ENCODE data around the gene PDGFA.
"Not testable (repeated sequence)": the region's sequence is repeated elsewhere in the genome, so short reads cannot be mapped to it uniquely, and the experiment has no call there.

The PDGFA gene

DNA sequence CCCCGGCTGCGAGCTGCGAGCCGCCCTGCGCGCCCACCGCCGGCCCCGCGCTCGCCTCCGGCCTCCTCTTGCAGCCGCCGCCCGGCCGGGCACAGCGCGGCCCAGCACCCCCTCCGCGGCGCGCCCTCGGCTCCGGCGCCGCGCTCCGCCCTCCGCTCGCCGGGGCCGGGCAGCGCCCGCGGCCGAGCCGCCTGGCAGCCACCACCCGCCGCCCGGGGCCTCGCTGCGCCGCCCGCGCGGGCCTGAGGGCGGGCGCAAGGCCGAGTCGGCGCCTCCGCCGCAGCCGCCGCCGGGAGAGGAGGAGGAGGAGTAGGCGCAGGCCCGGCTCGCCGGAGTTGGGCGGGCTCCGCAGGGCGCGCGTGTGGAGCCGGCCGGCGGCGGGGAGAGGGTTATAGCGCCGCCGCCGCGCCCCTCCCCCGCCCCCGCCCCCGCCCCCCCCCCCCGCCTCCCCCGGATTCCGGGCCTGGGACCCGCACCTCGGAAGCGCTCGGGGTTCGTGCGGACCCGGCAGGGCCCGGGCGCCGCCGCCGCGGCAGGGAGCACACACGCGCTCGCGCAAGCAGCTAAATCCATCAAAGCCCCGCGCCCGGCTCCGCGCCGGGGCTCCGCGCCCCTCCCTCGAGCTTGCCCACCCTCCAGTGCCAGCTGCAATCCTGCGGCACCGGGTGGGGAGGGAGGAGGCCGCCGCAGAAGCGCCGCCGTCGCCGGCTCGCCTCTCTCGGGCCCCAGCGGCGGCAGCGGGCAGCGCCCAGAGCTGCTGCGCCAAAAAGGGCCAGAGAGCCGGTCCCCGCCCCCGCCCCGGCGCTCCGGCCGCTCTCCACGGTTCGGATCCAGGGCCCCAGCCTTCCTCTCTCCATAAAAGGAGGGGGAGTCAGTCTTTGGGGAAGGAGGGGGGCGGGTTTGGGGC lies at the start of gene PDGFA:
Gene PDGFA (minus strand): TSS at position 363 of the 907 bp plus-strand sequence. CDS start 845 bp downstream, outside the sequence.
- no peak for DNase-seq

DNA sequence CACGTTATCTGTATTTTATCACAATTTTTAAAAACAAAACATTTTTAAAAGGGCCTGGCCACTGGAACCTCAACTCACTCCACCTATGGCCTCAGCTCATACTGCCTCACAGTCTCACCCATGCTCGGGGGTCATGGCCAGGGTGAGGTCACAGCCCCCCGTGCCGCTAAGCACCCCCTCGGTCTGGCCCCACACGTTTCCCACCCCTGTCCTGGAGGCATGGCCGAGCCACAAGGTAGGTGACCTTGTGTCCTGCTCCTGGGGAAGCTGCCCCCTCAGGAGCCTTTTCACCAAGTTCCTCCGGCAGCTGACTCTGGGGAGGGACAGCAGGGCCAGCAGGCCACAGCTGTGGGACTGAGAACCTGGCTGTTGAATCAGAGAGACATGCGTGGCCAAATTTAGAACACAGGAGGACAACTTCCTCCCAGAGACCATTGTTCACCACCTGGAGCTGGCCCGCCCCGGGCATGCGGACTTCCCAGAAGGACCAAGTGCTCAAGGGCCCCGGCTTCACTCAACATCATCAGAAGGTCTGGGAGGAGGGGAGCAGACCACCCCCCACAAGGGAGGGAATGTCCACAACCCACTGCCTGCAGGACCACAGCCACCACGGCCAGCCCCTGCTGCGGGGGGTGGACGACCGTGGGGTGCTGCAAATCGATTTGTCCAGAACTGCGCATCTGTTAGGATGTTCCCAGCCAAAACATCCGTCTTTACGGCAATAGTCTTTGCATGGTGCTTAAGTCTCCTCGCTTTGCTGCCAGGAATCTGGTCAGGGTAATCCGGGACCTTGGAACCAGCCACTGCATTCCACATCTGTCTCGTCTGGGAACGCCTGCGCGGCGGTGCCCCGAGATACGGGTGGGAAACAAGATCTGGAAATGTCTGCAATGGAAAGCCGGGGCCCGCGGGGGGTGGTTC lies 48.6 kb upstream of the PDGFA start:
- no peak for DNase-seq

DNA sequence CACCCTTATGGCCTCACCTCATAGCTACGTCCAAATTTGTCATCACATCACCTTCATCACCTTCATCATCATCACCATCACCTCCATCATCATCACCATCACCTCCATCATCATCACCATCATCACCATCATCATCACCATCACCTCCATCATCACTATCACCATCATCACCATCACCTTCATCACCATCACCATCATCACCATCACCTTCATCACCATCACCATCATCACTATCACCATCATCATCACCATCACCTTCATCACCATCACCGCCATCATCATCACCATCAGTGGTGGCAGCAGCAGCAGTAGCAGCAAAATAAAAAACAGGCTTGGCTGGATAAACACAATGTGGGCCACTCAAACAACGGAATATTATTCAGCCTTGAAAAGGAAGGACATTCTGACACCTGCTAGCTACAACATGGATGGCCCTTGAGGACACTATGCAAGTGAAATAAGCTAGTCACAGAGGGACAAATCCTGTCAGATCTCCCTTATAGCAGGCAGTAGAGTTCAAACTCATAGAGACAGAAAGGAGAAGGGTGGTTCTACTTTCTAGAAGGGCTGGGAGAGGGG lies 47.7 kb upstream of the PDGFA start:
- DNase-seq, result no peak

DNA sequence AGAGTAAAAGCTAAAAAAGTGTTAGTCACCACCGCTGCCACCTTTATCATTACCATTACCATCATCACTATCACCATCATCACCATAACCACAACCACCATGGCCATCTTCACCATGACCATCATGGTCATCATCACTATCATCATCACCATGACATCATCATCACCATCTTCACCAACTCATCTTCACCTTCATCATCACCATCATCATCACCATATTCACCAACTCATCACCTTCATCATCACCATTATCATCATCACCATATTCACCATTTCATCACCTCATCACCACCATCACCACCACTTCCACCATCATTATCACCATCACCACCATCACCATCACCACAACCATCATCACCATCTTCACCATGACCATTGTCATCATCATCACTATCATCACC lies 46.5 kb upstream of the PDGFA start:
- DNase-seq, result no peak

DNA sequence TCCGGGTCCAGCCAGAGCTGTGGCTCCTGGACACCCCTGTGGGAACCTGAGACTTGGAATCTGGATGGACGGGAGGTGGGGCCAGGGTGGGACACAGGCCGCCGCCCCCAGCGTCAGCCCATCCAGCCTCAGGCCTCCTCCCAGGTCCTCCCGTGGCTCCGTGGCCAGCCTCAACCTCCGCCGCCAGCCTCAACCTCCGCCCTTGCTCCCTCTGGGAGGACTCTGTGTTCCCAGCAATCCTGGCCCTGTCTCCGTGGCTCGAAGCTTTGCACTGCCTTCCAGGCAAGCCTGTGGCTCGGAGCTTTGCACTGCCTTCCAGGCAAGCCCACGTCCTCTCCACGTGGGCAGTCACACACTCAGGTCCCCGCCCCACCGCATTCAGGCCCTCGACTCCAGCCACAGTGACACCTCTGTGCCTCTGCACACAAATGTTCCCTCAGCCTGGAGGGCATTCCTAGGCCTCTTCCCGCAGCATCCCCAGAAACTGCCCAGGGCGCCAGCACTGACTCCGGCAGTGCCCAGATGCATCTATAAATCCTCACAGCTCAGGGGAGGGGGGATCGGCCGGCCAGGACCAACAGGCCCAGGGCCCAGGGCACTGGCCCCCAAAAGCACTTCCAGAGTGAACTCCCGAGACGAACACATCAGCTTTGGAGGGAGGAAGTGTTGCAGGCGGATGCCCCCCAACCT lies 44.7 kb upstream of the PDGFA start:
- no peak for DNase-seq

DNA sequence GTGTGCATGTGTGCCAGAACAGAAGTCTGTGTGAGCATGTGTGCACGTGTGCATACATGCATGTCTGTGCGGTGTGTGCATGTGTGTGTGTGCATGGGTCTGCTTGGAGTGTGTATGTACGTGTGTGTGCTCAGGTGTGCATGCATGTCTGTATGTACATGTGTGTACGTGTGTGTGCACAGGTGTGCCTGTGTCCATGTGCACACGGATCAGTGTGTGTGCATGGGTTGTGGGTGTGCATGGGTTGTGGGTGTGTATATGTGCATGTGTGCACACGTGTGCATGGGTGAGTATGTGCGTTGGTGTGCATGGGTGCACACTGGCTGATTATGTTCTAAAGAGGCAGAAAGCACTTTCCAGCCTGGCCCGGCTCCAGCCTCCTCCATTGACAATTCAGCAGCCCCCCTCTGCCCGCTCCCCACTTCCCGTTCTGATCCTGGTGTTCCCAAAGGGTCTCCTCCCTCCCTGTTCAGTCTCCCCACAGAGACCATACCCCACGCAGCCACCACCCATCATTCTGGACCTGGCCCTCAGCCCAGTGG lies 44.1 kb upstream of the PDGFA start:
- DNase-seq, result no peak

DNA sequence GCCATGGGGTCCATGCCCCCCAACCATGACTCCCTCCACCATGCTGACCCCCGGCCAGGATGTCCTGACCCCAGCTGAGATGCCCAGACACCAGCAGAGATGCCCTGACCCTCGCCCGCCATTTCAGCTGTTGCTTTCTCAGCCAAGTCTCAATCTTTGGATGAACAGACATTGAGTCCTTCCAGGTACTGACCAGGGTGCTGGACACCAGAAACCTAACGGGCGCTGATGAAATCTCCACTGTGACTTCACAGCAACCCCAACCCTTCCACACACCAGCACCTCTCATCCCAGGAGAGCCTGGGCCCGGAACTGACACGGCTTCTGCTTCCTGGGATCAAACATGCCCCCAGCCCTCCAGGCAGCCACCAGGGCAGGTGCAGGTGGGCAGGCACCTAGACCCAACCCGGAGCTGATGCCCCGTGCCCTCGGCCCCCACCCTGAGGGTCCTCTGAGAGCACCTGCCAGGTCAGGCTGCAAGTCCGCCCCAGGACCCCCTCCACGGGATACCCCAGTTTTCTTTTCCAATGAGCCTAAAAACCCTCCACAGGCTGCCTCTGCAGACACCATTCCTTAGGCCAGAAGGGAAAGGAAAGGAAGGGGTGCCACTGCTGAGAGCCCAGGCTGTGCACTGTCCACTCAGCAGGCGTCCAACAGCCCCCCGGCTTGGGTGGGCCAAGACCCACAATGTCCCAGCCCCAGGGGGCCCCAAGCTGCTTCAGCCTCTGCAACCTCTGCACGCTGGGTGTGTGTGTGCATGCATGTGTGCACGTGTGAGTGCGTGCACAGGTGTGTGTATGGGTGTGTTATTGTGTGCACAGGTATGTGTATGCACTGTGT lies 43.4 kb upstream of the PDGFA start:
- DNase-seq, result no peak

DNA sequence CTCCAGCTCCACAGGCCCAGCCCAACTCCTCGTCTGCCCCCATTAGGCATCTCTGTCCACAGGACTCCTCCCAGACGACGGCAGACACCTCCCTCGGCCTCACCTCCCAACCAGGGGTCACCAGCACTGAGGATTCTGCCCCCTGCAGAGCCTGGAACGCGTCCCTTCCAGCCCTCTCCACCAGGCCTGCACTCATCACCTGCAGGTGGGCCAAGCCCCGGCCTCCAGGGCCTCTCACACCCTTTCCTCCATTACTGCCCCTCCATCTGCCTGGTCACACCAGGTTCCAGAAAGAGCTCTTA lies 42.7 kb upstream of the PDGFA start:
- no peak for DNase-seq

DNA sequence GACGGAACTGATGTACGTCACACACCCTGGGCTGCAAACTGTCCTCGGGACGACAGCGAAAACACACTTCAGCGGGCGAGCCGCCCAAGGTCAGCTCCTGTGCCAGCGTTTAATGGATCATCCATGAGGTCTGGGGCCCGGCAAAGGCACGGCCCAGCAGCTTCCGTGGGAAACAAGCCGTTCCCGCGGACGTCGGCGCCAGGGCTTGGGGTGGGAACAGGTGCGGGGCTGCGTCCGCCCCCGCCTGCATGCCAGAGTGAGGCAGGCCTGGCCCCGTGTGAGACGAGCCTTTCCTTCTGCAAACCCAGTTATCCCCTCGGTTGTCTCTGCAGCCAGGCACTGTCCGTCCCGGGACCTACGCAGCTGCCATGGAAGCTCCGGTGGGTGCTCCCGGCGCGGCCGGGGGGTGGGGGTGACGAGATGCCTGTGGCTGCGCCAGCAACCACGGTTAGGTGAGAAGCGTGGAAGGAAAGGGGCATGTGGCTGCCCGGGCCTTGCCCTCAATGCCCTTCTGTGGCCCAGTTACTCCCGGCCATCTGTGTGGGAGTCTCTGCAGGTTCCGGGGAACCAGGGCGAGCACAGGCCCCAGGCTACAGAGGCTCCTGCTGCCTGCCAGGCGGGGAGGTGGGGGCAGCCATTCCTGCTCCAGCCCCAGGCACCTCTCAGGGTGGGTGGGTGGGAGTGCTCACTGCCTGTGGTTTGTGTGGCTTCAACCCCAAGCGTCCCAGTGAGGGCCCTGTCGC lies 42.2 kb upstream of the PDGFA start:
- no peak for DNase-seq

DNA sequence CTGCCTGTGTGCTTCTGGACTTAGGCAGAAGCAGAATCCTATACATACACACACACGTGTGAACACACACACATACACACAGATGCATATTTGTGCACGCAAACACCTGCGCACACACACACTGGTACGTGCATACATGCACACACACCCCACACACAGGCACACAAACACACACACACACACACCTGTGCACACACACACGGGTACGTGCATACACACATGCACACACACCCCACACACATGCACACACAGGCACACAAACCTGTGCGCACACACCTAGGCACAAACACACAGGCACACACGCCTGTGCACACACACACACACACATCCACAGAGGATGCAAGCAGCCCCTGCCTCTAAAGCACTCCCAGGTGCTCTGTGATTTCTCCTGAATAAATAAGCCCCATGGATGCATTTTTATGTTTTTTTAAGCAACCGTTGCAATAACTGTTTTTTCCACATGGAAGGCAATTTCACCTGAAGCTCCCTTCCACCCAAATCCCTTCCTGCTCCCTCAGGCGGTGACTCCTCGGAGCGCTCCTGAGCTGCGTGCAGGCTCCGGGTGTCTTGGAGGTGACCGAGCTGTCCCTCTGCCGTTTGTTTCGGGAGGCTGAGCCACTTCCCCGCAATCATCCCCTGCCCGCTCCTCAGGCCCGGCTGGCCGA lies 41.5 kb upstream of the PDGFA start:
- no peak for DNase-seq

DNA sequence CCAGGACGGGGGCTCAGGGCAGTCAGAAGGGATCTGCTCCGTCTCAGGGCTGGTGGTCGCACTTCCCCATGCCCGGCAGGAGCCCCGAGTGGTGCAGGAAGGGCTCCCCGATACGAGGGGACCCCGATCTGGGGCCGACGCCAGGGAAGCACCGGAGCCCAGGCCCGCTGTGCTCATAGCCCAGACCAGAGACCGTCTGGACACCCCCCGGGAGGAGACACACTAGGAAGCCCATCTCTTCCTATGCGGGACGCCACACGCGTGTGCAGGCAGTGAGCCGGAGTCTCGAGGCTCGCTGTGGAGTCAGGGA lies 39.7 kb upstream of the PDGFA start:
- DNase-seq, result no peak

DNA sequence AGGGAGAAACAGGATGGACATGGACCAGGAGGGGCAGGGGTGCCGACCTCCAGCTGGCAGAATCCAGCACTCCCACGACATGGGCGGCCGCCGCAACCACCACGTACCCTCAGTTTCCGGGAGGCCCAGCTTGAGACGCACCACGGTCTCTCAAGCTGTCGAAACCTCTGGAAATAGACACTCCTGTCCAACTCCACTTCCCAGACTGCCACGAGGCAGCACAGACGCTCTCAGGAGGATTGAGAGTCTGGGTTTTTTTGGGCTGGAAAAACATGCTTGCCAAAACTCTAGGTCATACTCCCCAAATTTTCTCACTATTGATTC lies 37.9 kb upstream of the PDGFA start:
- no peak for DNase-seq

DNA sequence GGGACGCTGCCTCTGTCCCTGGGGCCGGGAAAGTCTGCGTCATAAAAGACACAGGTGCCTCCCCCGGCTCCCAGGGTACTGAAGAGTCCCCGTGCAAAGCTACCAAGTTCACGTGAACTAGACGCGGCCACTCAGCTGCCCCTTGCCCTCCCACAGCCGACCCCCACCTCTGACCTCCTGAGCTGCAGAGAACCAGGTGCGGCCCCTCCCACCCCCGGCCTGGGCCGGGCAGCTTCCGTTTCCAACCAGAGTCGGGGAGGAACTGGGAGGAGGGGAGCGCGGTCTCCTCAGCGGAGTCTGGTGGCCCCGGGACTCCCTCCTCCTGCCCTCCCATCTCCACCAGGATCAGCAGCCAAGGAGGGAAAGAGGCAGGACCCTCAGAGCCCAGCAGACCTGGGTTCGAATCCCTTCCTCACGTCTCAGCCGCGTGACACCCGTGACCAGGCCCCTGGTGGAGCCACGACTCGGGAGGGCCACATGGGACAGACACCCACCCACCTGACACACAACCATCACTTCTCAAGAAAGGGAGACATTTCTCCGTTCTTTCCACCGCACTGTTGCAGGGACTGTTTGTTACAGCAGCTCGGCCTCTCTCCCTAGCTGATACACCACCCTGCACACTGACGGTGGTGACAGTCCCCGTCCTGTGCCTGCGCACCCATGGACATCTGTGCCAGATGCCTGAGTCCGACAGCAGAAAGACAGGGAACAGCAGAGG lies 37.4 kb upstream of the PDGFA start:
- DNase-seq, result no peak

DNA sequence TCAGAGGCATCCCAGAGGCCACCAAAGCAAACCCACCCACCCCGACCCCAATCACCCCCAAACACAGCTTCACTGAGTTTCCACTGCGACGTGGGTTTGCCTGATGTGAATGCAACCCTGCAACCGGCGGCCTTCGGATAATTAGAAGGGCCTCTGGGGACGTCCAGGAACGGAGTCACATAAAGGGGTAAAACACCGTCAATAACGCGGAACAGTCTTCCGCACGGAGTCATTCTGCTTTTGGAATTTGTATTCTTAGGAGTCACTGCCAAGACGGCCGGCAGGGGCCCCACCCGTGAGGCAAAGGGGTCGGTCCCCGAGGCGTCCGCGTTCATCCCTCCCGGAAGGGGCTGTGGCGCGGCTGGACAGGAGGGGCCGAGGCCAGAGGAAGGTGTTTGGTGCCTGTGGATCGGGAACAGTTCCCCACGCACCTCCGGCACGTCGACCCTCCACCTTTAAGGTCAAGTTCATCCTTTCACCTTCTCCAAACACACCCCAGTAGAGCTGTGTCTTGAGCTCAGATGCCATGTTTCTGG lies 36.7 kb upstream of the PDGFA start:
- no peak for DNase-seq

DNA sequence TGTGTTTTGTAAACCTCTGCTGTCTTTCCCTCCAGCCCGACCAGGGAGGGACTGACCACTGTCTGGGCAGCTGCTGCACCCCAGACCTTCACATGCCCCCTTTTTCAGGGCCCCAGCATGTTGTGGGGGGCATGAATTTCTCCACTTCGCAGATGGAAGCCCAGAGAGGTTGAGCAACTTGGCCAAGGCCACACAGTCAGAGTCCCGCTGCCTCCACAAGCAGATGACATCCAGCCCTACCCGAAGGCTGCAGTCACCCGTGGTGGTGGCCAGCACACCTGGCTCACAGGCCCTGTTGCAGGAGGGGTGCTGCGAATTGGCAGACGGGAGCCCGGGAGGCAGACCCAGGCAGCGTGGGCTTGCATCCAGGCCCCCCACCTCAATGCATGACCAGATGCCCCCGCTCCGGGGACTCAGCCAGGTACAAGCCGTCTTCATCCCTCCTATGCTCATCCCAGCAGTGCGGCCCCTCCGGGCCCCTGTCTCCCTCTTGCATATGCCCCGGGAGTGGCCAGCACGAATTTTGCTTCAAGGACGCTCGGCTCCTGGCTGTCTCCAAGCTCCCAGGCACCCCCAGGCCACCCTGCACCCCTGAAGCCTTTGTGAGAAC lies 36.0 kb upstream of the PDGFA start:
- DNase-seq, result no peak

DNA sequence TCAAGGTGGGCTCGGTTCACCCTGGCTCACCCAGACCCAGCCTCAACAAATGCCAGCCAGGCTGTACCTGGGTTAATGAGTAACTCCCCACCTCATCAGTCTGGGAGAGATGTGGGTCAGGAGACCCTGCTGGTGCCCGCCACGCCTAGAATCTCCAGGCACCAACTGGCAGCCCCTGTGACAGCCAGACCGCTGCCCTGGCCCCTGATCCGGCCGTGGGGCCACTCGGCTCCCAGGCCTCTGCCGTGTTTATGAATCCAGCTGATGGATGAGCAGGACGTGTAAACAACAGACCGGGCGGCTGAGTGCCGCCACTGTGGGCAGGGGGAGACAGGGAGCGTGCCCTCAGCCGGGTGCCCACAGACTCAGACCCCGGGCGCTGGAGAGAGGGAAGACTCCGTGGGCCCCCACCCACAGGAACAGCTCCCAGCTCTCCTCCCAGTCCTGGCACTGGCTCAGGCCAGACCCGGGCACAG lies 34.0 kb upstream of the PDGFA start:
- DNase-seq, result no peak

DNA sequence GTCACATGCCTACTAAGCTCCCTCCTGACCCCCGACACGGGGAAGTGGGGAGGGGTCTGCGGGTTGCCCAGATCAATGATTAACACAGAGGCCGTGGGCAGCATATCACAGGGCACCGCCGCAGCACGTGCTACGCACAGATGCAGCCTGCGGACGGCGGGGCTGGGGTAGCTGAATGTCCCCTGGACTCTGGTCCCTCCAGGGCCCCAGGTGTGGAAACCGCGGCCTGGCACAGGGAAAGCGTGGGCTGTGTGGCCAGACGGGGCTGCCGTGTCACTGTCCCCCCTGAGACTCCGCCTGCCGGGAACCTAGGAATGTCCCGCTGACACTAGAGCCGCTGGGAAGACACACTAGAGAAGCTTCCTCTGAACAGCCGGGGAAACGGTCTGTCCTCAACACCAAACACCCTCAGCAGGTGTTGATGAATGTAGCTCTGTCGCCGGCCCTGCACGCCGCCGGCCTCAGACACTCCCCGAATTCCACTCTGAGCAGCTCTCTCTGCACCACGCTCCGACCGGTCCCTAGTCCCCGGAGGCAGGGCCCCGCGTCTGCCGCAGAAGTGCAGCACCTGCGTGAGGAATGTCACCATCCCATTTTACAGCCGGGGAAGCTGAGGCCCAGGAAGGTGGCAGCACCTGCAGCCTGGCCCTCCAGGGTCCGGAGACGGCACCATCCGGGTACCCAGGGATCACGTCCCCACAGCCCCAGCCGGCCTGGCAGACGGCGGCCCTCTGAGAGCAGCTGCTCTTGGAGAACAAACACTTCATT lies 33.4 kb upstream of the PDGFA start:
- no peak for DNase-seq

DNA sequence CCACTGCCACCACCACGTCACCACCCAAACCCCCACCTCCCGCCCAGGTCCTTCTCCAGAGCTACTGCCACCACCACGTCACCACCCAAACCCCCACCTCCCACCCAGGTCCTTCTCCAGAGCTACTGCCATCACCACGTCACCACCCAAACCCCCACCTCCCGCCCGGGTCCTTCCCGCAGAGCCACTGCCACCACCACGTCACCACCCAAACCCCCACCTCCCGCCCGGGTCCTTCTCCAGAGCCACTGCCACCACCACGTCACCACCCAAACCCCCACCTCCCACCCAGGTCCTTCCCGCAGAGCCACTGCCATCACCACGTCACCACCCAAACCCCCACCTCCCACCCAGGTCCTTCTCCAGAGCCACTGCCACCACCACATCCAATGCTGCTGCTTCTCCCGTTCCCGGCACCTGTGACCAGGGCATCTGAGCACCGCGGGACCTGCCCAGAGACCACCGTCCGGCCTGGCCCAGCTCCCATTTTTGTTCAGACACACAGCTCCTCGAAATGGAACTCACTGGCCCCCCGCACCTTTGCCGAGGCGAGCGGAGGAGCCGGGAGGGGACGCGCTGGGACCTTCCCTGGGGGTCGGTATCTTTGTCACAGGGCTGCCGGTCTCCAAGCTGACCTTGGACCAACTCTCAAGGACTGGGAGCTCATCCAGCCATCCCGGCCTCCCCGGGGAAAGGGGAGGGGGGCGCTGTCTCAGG lies 32.7 kb upstream of the PDGFA start:
- DNase-seq, result not testable (repeated sequence)

Data from activated CD8-positive, alpha-beta memory T cell treated with anti-CD3 and anti-CD28 coated beads, Interleukin-2, amount 50 U/mL, for 48 hours (primary cell).